Erythroblast (primary cell): ENCODE data around the gene FBXL17.
"Not testable (repeated sequence)": the region's sequence is repeated elsewhere in the genome, so short reads cannot be mapped to it uniquely, and the experiment has no call there.

Source experiments
- DNase-seq, 2 experiments: peaks; one replicate each; lab custom pipeline; 2025; lab: John Stamatoyannopoulos, UW
- GATA1 ChIP-seq: IDR thresholded peaks from 2 replicates; pipeline ENCODE4 v1.6.1; 2011; ENCODE audit warnings: low read depth, mild to moderate bottlenecking, control low read depth, low read length, moderate library complexity
- POLR2A ChIP-seq: IDR thresholded peaks from 2 replicates; pipeline ENCODE4 v1.6.1; 2011; ENCODE audit warnings: mild to moderate bottlenecking, low read length

The FBXL17 gene

GRCh38 chr5:108311682-108312081 is 70.2 kb downstream of the FBXL17 start:
- no peak for TF ChIP-seq POLR2A
- no peak for TF ChIP-seq GATA1
- DNase-seq: no peak

- no peak for DNase-seq
- no peak for TF ChIP-seq POLR2A
- TF ChIP-seq GATA1: no peak
Measured at GRCh38 chr5:108303611-108304010, 78.3 kb downstream of the FBXL17 start.

DNA sequence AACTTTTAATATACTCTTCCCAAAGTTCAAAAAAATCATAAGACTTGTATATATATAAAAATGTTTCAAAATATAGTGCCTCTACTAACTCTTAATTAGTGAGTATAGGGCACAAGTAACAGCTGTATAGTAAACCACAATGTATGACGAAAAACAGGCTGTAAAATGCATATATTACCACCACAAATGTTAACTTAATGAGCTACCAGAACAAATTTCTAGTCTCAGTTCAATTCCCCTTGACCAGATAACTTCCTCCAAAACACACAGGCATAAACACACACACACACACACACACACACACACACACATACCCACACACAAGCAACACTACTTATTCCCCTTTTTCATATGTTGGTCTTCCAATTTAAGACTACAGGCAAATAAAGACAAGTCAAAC is 78.8 kb downstream of the FBXL17 start:
- DNase-seq: no peak
- no peak for TF ChIP-seq GATA1
- TF ChIP-seq POLR2A: no peak

- TF ChIP-seq POLR2A (no peak), GATA1 (no peak)
- DNase-seq: no peak
Measured at GRCh38 chr5:108297042-108297601, 84.8 kb downstream of the FBXL17 start.

DNA sequence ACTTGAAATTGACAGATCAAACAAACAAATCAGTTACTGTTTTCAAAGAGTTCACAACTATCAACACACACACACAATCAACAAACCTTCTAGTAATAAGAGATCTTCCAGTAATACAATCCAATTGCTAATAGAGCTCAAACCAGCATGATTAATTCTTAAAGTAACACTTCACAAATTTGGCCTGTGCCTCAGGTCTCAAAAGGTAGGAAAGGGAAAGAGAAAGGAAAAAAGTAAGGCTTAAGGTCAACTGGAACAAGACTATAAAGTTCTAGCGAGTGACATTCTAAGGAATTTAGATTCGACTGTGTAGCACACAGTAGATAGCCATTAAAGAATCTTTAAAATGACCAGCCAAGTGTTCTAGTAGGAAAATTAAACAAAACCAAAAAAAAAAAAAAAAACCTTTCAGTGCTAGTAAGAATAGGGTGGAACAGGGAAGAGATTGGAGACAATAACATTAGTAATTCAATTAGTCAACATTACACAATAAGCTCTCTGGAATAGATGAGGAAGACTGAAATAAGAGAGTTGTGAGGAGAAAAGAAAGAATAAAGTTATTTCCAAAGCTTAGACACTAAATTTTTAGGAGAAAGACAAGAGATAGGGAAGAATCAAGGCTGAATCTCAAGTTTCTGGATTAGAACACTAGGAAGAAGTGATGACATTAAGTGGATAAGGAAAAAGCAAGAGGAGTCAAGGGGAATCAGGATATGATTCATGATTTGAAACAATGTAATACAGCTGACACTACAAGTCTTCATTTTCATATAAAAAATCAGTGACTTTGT is 86.1 kb downstream of the FBXL17 start:
- TF ChIP-seq GATA1: no peak
- no peak for TF ChIP-seq POLR2A
- DNase-seq: no peak

DNA sequence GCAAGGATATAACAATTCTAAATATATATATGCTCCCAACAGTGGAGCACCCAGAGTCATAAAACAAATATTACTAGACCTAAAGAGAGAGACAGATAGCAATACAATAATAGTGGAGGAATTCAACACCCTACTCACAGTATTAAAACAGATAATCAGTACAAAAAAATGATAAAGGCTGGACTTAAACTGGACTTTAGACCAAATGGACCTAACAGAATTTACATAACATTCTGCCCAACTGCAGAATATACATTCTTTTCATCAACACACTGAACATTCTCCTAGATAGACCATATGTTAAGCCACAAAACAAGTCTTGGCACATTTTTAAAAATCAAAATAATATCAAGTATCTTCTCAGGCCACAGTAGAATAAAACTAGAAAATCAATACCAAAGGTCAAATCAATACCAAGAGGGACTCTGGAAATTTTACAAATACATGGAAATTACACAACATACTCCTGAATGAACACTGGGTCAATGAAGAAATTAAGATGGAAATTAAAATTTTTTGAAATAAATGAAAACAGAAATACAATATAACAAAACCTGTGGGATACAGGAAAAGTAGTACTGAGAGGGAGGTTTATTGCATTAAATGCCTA is 100.8 kb downstream of the FBXL17 start:
- TF ChIP-seq GATA1 (no peak), POLR2A (no peak)

GRCh38 chr5:108280248-108280647 is 101.7 kb downstream of the FBXL17 start:
- TF ChIP-seq GATA1 (no peak), POLR2A (no peak)
- DNase-seq: no peak

More for the DNA sequence above, 100.8 kb downstream of the FBXL17 start:
- DNase-seq: no peak

GRCh38 chr5:108278285-108279240 is 103.3 kb downstream of the FBXL17 start:
- TF ChIP-seq GATA1: no peak
- TF ChIP-seq POLR2A: no peak
- no peak for DNase-seq

DNA sequence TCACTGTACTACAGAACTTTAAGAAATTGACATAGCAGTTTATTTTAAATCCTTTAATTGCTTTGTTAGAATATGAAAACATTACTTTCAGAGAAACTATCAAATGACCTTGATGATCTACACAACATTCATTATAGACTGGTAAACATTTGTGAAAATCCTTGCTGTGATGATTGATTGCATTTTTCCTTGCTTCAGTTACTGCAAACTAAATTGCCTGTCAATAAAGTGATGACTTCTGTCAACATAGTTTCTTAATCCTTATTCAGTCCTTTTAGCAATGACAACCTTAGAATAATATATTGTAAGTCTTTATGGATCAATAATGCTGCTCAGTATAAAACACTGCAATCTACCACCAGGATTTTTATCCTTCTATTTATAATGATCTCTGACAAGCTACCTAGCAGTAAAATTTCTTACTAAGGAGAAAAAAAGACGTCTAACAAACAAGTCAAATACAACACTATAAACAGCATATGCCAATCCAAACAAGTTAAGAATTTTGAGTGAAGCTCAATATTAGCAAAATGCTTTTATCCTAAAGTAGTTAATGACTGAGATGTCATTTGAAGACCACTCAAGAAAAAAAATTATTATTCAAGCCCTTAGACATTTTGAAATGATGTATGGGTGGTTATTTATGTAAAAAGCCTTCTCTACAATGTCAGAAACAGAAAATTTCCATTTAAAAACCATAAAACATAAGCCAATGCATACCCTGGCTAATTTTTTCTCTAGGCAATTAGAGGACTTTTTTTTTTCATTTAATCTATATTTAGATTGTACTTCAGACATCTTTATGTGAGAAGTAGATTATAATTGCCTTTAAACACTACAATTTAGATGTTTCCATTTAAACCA is 105.5 kb downstream of the FBXL17 start:
- no peak for TF ChIP-seq POLR2A
- no peak for TF ChIP-seq GATA1
- DNase-seq: no peak

DNA sequence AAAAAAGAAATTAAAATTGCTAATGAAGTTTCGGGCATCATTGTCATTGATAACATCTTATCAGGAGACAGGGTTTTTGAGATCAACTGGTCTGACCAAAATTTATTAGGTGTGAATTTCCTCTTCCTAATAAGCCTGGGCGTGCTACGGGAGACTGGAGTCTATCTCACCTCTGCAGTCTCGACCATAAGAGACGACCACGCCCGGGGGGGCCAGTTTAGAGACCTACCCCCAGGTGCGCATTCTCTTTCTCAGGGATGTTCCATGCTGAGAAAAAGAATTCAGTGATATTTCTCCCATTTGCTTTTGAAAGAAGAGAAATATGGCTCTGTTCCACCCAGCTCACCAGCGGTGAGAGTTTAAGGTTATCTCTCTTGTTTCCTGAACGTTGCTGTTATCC is 107.8 kb downstream of the FBXL17 start:
- DNase-seq: not testable (repeated sequence)

DNA sequence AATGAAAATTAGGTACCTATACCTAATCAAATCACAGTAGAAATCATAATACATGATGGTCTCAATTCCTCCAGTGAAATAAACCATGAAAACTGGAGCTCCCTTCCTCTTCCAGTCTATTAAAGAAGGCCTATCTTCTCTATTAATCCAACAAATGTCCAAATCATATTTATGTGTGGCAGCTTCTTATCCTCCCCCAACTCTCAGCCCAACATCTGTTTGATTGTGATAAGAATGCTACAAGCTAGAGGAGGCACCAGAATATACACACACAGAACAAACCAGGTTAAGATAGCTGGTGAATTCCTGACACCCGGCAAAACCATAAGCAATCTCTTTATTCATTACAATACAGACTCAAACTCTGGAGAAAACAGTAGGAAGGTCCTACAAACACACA is 110.8 kb downstream of the FBXL17 start:
- TF ChIP-seq POLR2A (no peak), GATA1 (peak; percentile 32)
- peak; percentile 67 to 89 for DNase-seq

DNA sequence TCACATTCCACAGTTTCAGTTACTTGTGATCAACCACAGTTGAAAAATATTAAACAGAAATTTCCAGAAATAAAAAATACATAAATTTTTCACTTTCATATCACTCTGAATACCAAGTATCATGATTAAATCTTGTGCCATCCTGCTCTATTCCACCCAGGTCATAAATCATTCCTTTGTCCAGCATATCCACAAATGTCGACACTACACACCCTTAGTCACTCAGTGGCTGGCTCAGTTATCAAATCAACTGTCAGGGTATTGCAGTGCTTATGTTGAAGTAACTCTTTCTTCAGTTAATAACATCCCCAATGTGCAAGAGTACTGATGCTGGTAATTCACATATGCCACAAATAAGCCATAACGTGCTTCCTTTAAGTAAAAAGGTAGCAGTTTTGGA is 115.7 kb downstream of the FBXL17 start:
- TF ChIP-seq GATA1 (no peak), POLR2A (no peak)
- no peak for DNase-seq

- no peak for DNase-seq
- TF ChIP-seq GATA1 (no peak), POLR2A (no peak)
Measured at GRCh38 chr5:108264533-108264932, 117.4 kb downstream of the FBXL17 start.
